Stomach smooth muscle (tissue), 2 donors: ENCODE data around the gene TYW1B.
"Not testable (repeated sequence)": the region's sequence is repeated elsewhere in the genome, so short reads cannot be mapped to it uniquely, and the experiment has no call there.

Source experiments
- H3K27ac ChIP-seq: one replicate; pipeline ENCODE4 v1.7.0; 2013; ENCODE audit warnings: mild to moderate bottlenecking, low read length, inconsistent platforms
- H3K27me3 ChIP-seq, 2 donors: one replicate each; pipeline ENCODE4 v1.7.0; 2013; ENCODE audit warnings: low read length in 2 of 2; ENCODE audit not compliant: insufficient read depth in 2 of 2, control insufficient read depth in 1 of 2
- H3K36me3 ChIP-seq, 2 donors: one replicate each; pipeline ENCODE4 v1.7.0; 2013; ENCODE audit warnings: low read length in 2 of 2; ENCODE audit not compliant: control insufficient read depth in 2 of 2, insufficient read depth in 2 of 2
- H3K4me1 ChIP-seq: one replicate; pipeline ENCODE4 v1.7.0; 2013; ENCODE audit warnings: low read length; ENCODE audit not compliant: control insufficient read depth, insufficient read depth
- H3K4me3 ChIP-seq, 2 donors: one replicate each; pipeline ENCODE4 v1.7.0; 2013; ENCODE audit warnings: low read length in 2 of 2
- H3K9ac ChIP-seq, 2 donors: one replicate each; pipeline ENCODE4 v1.7.0; 2013; ENCODE audit warnings: low read length in 2 of 2, mild to moderate bottlenecking in 1 of 2
- H3K9me3 ChIP-seq, 2 donors: one replicate each; pipeline ENCODE4 v1.7.0; 2013; ENCODE audit warnings: low read length in 2 of 2; ENCODE audit not compliant: control insufficient read depth in 2 of 2
- donor health status: healthy.
- donor health status: Pancreatic carcinoma.

The TYW1B gene

GRCh38 chr7:72555238-72555637 lies 272.8 kb downstream of the TYW1B start:
- H3K4me1 ChIP-seq, H3K9me3 ChIP-seq, H3K27ac ChIP-seq, H3K36me3 ChIP-seq, H3K4me3 ChIP-seq, H3K9ac ChIP-seq, H3K27me3 ChIP-seq: not testable (repeated sequence)

GRCh38 chr7:72554401-72554800 lies 273.6 kb downstream of the TYW1B start:
- H3K4me3 ChIP-seq, H3K9me3 ChIP-seq, H3K36me3 ChIP-seq, H3K4me1 ChIP-seq, H3K27ac ChIP-seq, H3K9ac ChIP-seq, H3K27me3 ChIP-seq: not testable (repeated sequence)

- H3K4me1 ChIP-seq, H3K4me3 ChIP-seq, H3K36me3 ChIP-seq, H3K9ac ChIP-seq, H3K9me3 ChIP-seq, H3K27ac ChIP-seq, H3K27me3 ChIP-seq: not testable (repeated sequence)
Measured at GRCh38 chr7:72550454-72550853, 277.5 kb downstream of the TYW1B start.

- H3K27ac ChIP-seq, H3K4me3 ChIP-seq, H3K9me3 ChIP-seq, H3K27me3 ChIP-seq, H3K9ac ChIP-seq, H3K36me3 ChIP-seq, H3K4me1 ChIP-seq: not testable (repeated sequence)
Measured at GRCh38 chr7:72546586-72547237, 281.3 kb downstream of the TYW1B start.

- not testable (repeated sequence) for H3K27me3 ChIP-seq, H3K9ac ChIP-seq
Measured at GRCh38 chr7:72544531-72544930, 283.5 kb downstream of the TYW1B start.

GRCh38 chr7:72540923-72541322 lies 287.1 kb downstream of the TYW1B start:
- H3K9me3 ChIP-seq, result no peaks in the 10 kb centered on the region
- no peak overlapping the region for H3K27ac ChIP-seq
- H3K27me3 ChIP-seq, result no peaks in the 10 kb centered on the region
- H3K4me1 ChIP-seq, result no peaks in the 10 kb centered on the region
- no peak overlapping the region for H3K9ac ChIP-seq
- H3K36me3 ChIP-seq, result no peaks in the 10 kb centered on the region
- no peak overlapping the region for H3K4me3 ChIP-seq

More at GRCh38 chr7:72544531-72544930, 283.5 kb downstream of the TYW1B start:
- H3K36me3 ChIP-seq, H3K27ac ChIP-seq, H3K4me1 ChIP-seq, H3K9me3 ChIP-seq, H3K4me3 ChIP-seq: not testable (repeated sequence)

GRCh38 chr7:72540106-72540611 lies 287.8 kb downstream of the TYW1B start:
- Histone ChIP-seq H3K9ac (no peak overlapping the region), H3K9me3 (no peaks in the 10 kb centered on the region), H3K36me3 (no peaks in the 10 kb centered on the region), H3K4me1 (no peaks in the 10 kb centered on the region), H3K27ac (no peak overlapping the region), H3K4me3 (no peak overlapping the region), H3K27me3 (no peaks in the 10 kb centered on the region)

GRCh38 chr7:72539702-72540101 lies 288.3 kb downstream of the TYW1B start:
- H3K4me3 ChIP-seq, result no peak overlapping the region
- no peaks in the 10 kb centered on the region for H3K4me1 ChIP-seq
- no peak overlapping the region for H3K27ac ChIP-seq
- no peaks in the 10 kb centered on the region for H3K36me3 ChIP-seq
- H3K9me3 ChIP-seq, result no peaks in the 10 kb centered on the region
- no peaks in the 10 kb centered on the region for H3K27me3 ChIP-seq
- H3K9ac ChIP-seq, result no peak overlapping the region

- H3K36me3 ChIP-seq, result no peaks in the 10 kb centered on the region
- no peaks in the 10 kb centered on the region for H3K4me1 ChIP-seq
- no peak overlapping the region for H3K4me3 ChIP-seq
- no peaks in the 10 kb centered on the region for H3K9me3 ChIP-seq
- H3K27ac ChIP-seq, result no peak overlapping the region
- H3K9ac ChIP-seq, result no peak overlapping the region
- no peaks in the 10 kb centered on the region for H3K27me3 ChIP-seq
Measured at GRCh38 chr7:72538856-72539255, 289.1 kb downstream of the TYW1B start.

GRCh38 chr7:72538147-72538546 lies 289.9 kb downstream of the TYW1B start:
- H3K27me3 ChIP-seq, result no peaks in the 10 kb centered on the region
- no peak overlapping the region for H3K4me3 ChIP-seq
- H3K27ac ChIP-seq, result no peak overlapping the region
- no peak overlapping the region for H3K9ac ChIP-seq
- no peaks in the 10 kb centered on the region for H3K9me3 ChIP-seq
- no peaks in the 10 kb centered on the region for H3K36me3 ChIP-seq
- H3K4me1 ChIP-seq, result no peaks in the 10 kb centered on the region

- not testable (repeated sequence) for H3K9me3 ChIP-seq, H3K27me3 ChIP-seq, H3K9ac ChIP-seq, H3K36me3 ChIP-seq, H3K4me1 ChIP-seq, H3K4me3 ChIP-seq, H3K27ac ChIP-seq
Measured at GRCh38 chr7:72536038-72536437, 292.0 kb downstream of the TYW1B start.
